ENCODE data around the gene MYLK4. TPM values are rescaled to one million over a fixed set of nuclear protein-coding genes. Genes with fewer than 3 reads are reported as not detected.

The MYLK4 gene
- total and polyA plus RNA-seq, 2 donors (not counting 1 experiment from before 2014, with no cell fraction given): 0.33 to 0.59 TPM

DNA sequence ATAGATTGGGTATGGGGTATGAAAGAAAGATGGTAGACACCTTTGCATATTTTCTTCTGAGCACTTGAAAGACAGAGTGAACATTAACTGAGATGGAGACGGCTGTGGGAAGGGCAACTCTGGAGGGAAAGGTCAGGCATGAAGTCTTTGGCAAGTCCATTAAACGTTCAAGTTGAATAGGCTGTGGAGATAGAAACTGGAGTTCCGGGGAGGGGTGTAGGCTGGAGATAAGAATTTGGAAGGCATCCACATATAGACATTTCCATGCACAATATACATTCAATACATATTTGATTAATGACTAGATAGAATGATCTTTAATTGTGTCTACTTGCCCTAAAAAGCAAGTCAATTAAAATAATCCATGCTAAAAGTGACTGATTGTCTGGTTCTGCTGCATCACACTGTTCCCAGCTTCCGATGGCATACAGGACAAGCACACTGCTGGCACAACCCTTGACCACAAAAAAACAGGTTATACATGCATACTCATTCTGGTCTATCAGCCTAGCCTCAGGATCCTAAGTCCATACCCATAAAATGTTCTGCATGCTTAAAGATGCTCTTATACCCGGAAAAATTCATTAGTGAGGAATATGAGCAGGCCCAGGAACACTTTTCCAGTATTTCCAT lies 1.9 kb upstream of the MYLK4 start:
- Histone ChIP-seq H4K20me1 (ENCODE audit: control insufficient read depth, extremely low read depth, insufficient read depth, low read length) (no peaks in the 10 kb centered on the region), H3K4me2 (ENCODE audit: extremely low read depth, insufficient read depth, low read length) (no peak overlapping the region), H3K9ac (ENCODE audit: insufficient read depth, low read length) (no peak overlapping the region), H3K27ac (ENCODE audit: insufficient read depth, low read length) (no peak overlapping the region), H3K9me3 (ENCODE audit: control insufficient read depth, insufficient read depth, low read depth, low read length) (no peaks in the 10 kb centered on the region), H3K4me3 (replicated peaks in 1 of 4; ENCODE audit: control extremely low read depth in 1 of 4, insufficient read depth in 1 of 4, low read depth in 3 of 4, low read length in 4 of 4) (no peak overlapping the region), H3K27me3 (ENCODE audit: control insufficient read depth, insufficient read depth, low read length) (no peaks in the 10 kb centered on the region), H3K36me3 (ENCODE audit: control insufficient read depth, insufficient read depth, low read length) (no peaks in the 10 kb centered on the region), H3K79me2 (ENCODE audit: control insufficient read depth, insufficient read depth, low read length) (no peaks in the 10 kb centered on the region), H2AFZ (ENCODE audit: low read length) (no peak overlapping the region), H3K4me1 (ENCODE audit: control insufficient read depth, extremely low read depth, insufficient read depth, low read length) (no peaks in the 10 kb centered on the region)
- no peak for DNase-seq (ENCODE audit: low read depth in 2 of 2)
- TF ChIP-seq, protein P1, sequence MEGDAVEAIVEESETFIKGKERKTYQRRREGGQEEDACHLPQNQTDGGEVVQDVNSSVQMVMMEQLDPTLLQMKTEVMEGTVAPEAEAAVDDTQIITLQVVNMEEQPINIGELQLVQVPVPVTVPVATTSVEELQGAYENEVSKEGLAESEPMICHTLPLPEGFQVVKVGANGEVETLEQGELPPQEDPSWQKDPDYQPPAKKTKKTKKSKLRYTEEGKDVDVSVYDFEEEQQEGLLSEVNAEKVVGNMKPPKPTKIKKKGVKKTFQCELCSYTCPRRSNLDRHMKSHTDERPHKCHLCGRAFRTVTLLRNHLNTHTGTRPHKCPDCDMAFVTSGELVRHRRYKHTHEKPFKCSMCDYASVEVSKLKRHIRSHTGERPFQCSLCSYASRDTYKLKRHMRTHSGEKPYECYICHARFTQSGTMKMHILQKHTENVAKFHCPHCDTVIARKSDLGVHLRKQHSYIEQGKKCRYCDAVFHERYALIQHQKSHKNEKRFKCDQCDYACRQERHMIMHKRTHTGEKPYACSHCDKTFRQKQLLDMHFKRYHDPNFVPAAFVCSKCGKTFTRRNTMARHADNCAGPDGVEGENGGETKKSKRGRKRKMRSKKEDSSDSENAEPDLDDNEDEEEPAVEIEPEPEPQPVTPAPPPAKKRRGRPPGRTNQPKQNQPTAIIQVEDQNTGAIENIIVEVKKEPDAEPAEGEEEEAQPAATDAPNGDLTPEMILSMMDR (conservative IDR thresholded peaks at IDR 0.05 in 1 of 2, IDR thresholded peaks at IDR 0.05 in 1 of 2; ENCODE audit: low read depth in 1 of 2, low read length in 2 of 2): no peak
- no peak for TF ChIP-seq EZH2 (IDR thresholded peaks at IDR 0.05; ENCODE audit: low read length, missing control alignments)

DNA sequence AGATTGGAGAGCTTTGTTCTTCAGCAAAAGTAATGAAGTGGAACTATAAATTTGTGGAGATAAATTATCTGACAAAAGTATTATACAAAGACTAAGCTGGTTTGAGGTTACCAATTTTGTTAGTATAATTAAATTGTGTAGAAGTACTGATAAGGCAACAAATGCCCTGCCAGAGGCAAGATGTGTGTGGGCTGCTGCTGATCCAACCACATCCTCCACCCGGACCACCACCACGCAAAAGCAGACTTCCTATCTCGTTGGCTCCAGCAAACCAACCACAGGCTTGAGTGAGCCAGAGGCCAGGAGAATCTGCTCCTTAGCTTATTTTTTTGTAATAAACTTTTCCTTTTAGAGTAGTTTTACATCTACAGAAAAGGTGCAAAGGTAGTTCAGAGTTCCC lies 1.1 kb upstream of the MYLK4 start:
- Histone ChIP-seq H3K79me2 (ENCODE audit: control insufficient read depth, insufficient read depth, low read length) (no peaks in the 10 kb centered on the region), H3K9ac (ENCODE audit: insufficient read depth, low read length) (no peak overlapping the region), H3K36me3 (ENCODE audit: control insufficient read depth, insufficient read depth, low read length) (no peaks in the 10 kb centered on the region), H4K20me1 (ENCODE audit: control insufficient read depth, extremely low read depth, insufficient read depth, low read length) (no peaks in the 10 kb centered on the region), H3K4me2 (ENCODE audit: extremely low read depth, insufficient read depth, low read length) (no peak overlapping the region), H3K27ac (ENCODE audit: insufficient read depth, low read length) (no peak overlapping the region), H3K27me3 (ENCODE audit: control insufficient read depth, insufficient read depth, low read length) (no peaks in the 10 kb centered on the region), H3K4me1 (ENCODE audit: control insufficient read depth, extremely low read depth, insufficient read depth, low read length) (no peaks in the 10 kb centered on the region), H3K4me3 (replicated peaks in 1 of 4; ENCODE audit: control extremely low read depth in 1 of 4, insufficient read depth in 1 of 4, low read depth in 3 of 4, low read length in 4 of 4) (no peak overlapping the region), H3K9me3 (ENCODE audit: control insufficient read depth, insufficient read depth, low read depth, low read length) (no peaks in the 10 kb centered on the region), H2AFZ (ENCODE audit: low read length) (no peak overlapping the region)
- peak in 1 of 2 donors; percentile 59 for DNase-seq (ENCODE audit: low read depth in 2 of 2)
- no peak for TF ChIP-seq EZH2 (IDR thresholded peaks at IDR 0.05; ENCODE audit: low read length, missing control alignments)
- TF ChIP-seq, protein P1 (conservative IDR thresholded peaks at IDR 0.05 in 1 of 2, IDR thresholded peaks at IDR 0.05 in 1 of 2; ENCODE audit: low read depth in 1 of 2, low read length in 2 of 2): no peak

- Histone ChIP-seq H3K36me3 (ENCODE audit: control insufficient read depth, insufficient read depth, low read length) (no peaks in the 10 kb centered on the region), H3K9me3 (ENCODE audit: control insufficient read depth, insufficient read depth, low read depth, low read length) (no peaks in the 10 kb centered on the region), H3K4me1 (ENCODE audit: control insufficient read depth, extremely low read depth, insufficient read depth, low read length) (no peaks in the 10 kb centered on the region), H3K9ac (ENCODE audit: insufficient read depth, low read length) (no peak overlapping the region), H3K79me2 (ENCODE audit: control insufficient read depth, insufficient read depth, low read length) (no peaks in the 10 kb centered on the region), H3K4me3 (replicated peaks in 1 of 4; ENCODE audit: control extremely low read depth in 1 of 4, insufficient read depth in 1 of 4, low read depth in 3 of 4, low read length in 4 of 4) (no peak overlapping the region), H3K27ac (ENCODE audit: insufficient read depth, low read length) (no peak overlapping the region), H2AFZ (ENCODE audit: low read length) (no peak overlapping the region), H4K20me1 (ENCODE audit: control insufficient read depth, extremely low read depth, insufficient read depth, low read length) (no peaks in the 10 kb centered on the region), H3K4me2 (ENCODE audit: extremely low read depth, insufficient read depth, low read length) (peak overlapping the region; percentile 32), H3K27me3 (ENCODE audit: control insufficient read depth, insufficient read depth, low read length) (no peaks in the 10 kb centered on the region)
- DNase-seq (ENCODE audit: low read depth in 2 of 2): peak; percentile 33 to 72
- TF ChIP-seq, protein P1 (conservative IDR thresholded peaks at IDR 0.05 in 1 of 2, IDR thresholded peaks at IDR 0.05 in 1 of 2; ENCODE audit: low read depth in 1 of 2, low read length in 2 of 2): peak; percentile 78 to 86
- no peak for TF ChIP-seq EZH2 (IDR thresholded peaks at IDR 0.05; ENCODE audit: low read length, missing control alignments)
These were observed 637 bp downstream of the MYLK4 start for GRCh38 chr6:2749969-2750600.
